OCI-LY1 (cell line): Measurements from ENCODE around the gene EWSR1.

Experiments
- H2AFZ ChIP-seq: fragments of 200-600 bp; sonication (generic), shearing (Covaris generic); 2 replicates; pipeline ENCODE4 v1.6.0; 2014; ENCODE audit warnings: antibody characterized with exemption, mild to moderate bottlenecking, low read length
- H3F3A ChIP-seq: fragments of 200-600 bp; sonication (generic), shearing (Covaris generic); 2 replicates; pipeline ENCODE4 v1.6.0; 2014; ENCODE audit warnings: mild to moderate bottlenecking, antibody characterized with exemption, low read length, moderate library complexity; ENCODE audit not compliant: insufficient read depth
- H3K27ac ChIP-seq: fragments of 200-600 bp; sonication (generic); 2 replicates; pipeline ENCODE4 v1.5.1; 2014; ENCODE audit warnings: low read length, mixed run types, mild to moderate bottlenecking, low read depth; ENCODE audit not compliant: poor library complexity, severe bottlenecking
- H3K27me3 ChIP-seq: fragments of 200-600 bp; sonication (generic); 2 replicates; pipeline ENCODE4 v1.6.0; 2014; ENCODE audit warnings: antibody characterized with exemption, mild to moderate bottlenecking, low read length, moderate library complexity; ENCODE audit not compliant: insufficient read depth
- H3K36me3 ChIP-seq: fragments of 200-600 bp; sonication (generic); 2 replicates; pipeline ENCODE4 v1.6.1; 2014; ENCODE audit warnings: mild to moderate bottlenecking, antibody characterized with exemption, low read length, moderate library complexity, mixed read lengths; ENCODE audit not compliant: insufficient read depth
- H3K4me1 ChIP-seq: fragments of 200-600 bp; sonication (generic); 2 replicates; pipeline ENCODE4 v1.5.1; 2014; ENCODE audit warnings: mild to moderate bottlenecking, low read length, moderate library complexity; ENCODE audit not compliant: insufficient read depth, severe bottlenecking
- H3K4me2 ChIP-seq: fragments of 200-600 bp; sonication (generic), shearing (Covaris generic); 2 replicates; pipeline ENCODE4 v1.6.1; 2014; ENCODE audit warnings: low read length
- H3K4me3 ChIP-seq: fragments of 200-600 bp; sonication (generic); 2 replicates; pipeline ENCODE4 v1.5.1; 2014; ENCODE audit warnings: low read length, low read depth, mild to moderate bottlenecking, mixed read lengths; ENCODE audit not compliant: poor library complexity, severe bottlenecking
- H3K79me2 ChIP-seq: fragments of 200-600 bp; shearing (Covaris generic); 2 replicates; pipeline ENCODE4 v1.6.1; 2016; ENCODE audit warnings: mixed run types, low read length, mixed read lengths; ENCODE audit not compliant: insufficient read depth
- H3K9ac ChIP-seq: fragments of 200-600 bp; sonication (generic), shearing (Covaris generic); 2 replicates; pipeline ENCODE4 v1.6.1; 2014; ENCODE audit warnings: mild to moderate bottlenecking, low read length, mixed read lengths
- H3K9me2 ChIP-seq: fragments of 200-600 bp; sonication (generic), shearing (Covaris generic); 2 replicates; pipeline ENCODE4 v1.6.1; 2014; ENCODE audit warnings: low read depth, mild to moderate bottlenecking, low read length, mixed read lengths
- H3K9me3 ChIP-seq: fragments of 200-600 bp; shearing (Covaris generic); 2 replicates; pipeline ENCODE4 v1.6.1; 2014; ENCODE audit warnings: low read length, mixed read lengths
- H4K20me1 ChIP-seq: fragments of 200-600 bp; sonication (generic), shearing (Covaris generic); 2 replicates; pipeline ENCODE4 v1.6.0; 2016; ENCODE audit warnings: mild to moderate bottlenecking, low read length; ENCODE audit not compliant: insufficient read depth
- CTCF ChIP-seq: fragments of 200-600 bp; sonication (generic), shearing (Covaris generic); IDR thresholded peaks from 2 replicates; pipeline ENCODE4 v1.5.1; 2017; ENCODE audit warnings: mild to moderate bottlenecking, antibody characterized with exemption, low read length, moderate library complexity, mixed read lengths
- EZH2 ChIP-seq: fragments of 200-600 bp; sonication (generic), shearing (Covaris generic); IDR thresholded peaks from 2 replicates; pipeline ENCODE4 v1.8.0; 2017; ENCODE audit warnings: borderline replicate concordance, mixed run types, mild to moderate bottlenecking, antibody characterized with exemption, low read length, moderate library complexity, mixed read lengths

The EWSR1 gene

GRCh38 chr22:29348041-29348440 is 80.0 kb downstream of the EWSR1 start:
- H3K79me2 ChIP-seq, result no peaks in the 10 kb centered on the region
- peaks cover 95% of the 10 kb centered on the region for H3K36me3 ChIP-seq
- no peaks in the 10 kb centered on the region for H4K20me1 ChIP-seq

GRCh38 chr22:29348956-29349355 is 80.9 kb downstream of the EWSR1 start:
- no peak for TF ChIP-seq CTCF
- TF ChIP-seq EZH2, result no peak
- H3K4me3 ChIP-seq, result no peak overlapping the region
- H3F3A ChIP-seq, result no peaks in the 10 kb centered on the region
- H3K36me3 ChIP-seq, result peaks cover 95% of the 10 kb centered on the region
- no peaks in the 10 kb centered on the region for H3K27me3 ChIP-seq
- no peaks in the 10 kb centered on the region for H3K9me2 ChIP-seq
- no peaks in the 10 kb centered on the region for H3K9me3 ChIP-seq
- no peak overlapping the region for H3K4me2 ChIP-seq
- H2AFZ ChIP-seq, result no peak overlapping the region
- H3K9ac ChIP-seq, result no peak overlapping the region
- H3K27ac ChIP-seq, result no peak overlapping the region
- H3K4me1 ChIP-seq, result no peaks in the 10 kb centered on the region
- H4K20me1 ChIP-seq, result no peaks in the 10 kb centered on the region
- H3K79me2 ChIP-seq, result no peaks in the 10 kb centered on the region

More at GRCh38 chr22:29348041-29348440, 80.0 kb downstream of the EWSR1 start:
- Histone ChIP-seq H3K4me3 (no peak overlapping the region), H3K9ac (no peak overlapping the region), H3F3A (no peaks in the 10 kb centered on the region), H3K4me2 (no peak overlapping the region), H2AFZ (no peak overlapping the region), H3K27me3 (no peaks in the 10 kb centered on the region), H3K9me2 (no peaks in the 10 kb centered on the region), H3K9me3 (no peaks in the 10 kb centered on the region), H3K4me1 (no peaks in the 10 kb centered on the region), H3K27ac (no peak overlapping the region)
- TF ChIP-seq CTCF, result no peak
- no peak for TF ChIP-seq EZH2
